CD4-positive, alpha-beta T cell treated with Interleukin-15 for 1 hour (primary cell): ENCODE data around the gene EIF3A.
"Not testable (repeated sequence)": the region's sequence is repeated elsewhere in the genome, so short reads cannot be mapped to it uniquely, and the experiment has no call there.

Experiments used
- DNase-seq: peaks from one replicate; pipeline ENCODE4 v3.0.0-alpha.2; 2020

Gene EIF3A, protein sequence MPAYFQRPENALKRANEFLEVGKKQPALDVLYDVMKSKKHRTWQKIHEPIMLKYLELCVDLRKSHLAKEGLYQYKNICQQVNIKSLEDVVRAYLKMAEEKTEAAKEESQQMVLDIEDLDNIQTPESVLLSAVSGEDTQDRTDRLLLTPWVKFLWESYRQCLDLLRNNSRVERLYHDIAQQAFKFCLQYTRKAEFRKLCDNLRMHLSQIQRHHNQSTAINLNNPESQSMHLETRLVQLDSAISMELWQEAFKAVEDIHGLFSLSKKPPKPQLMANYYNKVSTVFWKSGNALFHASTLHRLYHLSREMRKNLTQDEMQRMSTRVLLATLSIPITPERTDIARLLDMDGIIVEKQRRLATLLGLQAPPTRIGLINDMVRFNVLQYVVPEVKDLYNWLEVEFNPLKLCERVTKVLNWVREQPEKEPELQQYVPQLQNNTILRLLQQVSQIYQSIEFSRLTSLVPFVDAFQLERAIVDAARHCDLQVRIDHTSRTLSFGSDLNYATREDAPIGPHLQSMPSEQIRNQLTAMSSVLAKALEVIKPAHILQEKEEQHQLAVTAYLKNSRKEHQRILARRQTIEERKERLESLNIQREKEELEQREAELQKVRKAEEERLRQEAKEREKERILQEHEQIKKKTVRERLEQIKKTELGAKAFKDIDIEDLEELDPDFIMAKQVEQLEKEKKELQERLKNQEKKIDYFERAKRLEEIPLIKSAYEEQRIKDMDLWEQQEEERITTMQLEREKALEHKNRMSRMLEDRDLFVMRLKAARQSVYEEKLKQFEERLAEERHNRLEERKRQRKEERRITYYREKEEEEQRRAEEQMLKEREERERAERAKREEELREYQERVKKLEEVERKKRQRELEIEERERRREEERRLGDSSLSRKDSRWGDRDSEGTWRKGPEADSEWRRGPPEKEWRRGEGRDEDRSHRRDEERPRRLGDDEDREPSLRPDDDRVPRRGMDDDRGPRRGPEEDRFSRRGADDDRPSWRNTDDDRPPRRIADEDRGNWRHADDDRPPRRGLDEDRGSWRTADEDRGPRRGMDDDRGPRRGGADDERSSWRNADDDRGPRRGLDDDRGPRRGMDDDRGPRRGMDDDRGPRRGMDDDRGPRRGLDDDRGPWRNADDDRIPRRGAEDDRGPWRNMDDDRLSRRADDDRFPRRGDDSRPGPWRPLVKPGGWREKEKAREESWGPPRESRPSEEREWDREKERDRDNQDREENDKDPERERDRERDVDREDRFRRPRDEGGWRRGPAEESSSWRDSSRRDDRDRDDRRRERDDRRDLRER (N-terminal part only)

DNA sequence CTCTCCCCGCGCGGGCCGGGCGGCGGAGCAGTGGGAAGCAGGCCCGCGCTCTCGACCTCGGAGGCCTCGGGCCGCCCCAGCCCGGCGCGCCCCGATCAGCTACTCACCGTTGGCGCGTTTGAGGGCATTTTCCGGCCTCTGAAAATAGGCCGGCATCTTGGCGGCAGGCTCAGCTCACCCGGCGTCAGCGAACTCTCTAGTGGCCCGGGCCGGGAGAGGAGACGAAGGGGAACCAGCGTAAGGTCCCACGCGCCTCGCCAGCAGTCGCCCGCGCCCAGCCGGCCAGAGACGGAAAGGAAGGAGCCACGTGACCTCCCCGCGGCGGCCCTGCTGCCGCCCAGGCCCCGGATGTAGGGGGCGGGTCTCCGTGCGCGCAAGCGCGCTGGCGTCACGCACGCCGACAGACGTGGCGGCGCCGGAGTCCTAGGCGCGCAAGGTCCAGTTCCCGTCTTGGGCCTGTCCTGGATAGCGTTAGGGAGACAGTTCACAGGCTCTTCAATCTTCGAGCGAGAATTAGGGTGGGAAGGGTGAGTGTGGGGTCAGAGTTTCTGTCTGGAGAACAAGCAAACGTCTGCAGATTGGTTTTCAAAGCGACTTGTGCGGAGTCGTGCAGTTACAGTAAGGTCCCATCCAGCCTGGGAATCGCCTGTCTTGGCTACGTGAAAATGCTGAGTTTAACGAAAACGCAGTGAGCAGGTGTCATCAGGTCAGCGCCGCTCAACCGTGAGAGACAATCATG, at the start of gene EIF3A:
Gene EIF3A, minus strand, starts transcription at position 297 of the 739 bp plus-strand sequence. Its CDS starts 141 bp downstream, at position 156.
- peak; percentile 91 for DNase-seq

DNA sequence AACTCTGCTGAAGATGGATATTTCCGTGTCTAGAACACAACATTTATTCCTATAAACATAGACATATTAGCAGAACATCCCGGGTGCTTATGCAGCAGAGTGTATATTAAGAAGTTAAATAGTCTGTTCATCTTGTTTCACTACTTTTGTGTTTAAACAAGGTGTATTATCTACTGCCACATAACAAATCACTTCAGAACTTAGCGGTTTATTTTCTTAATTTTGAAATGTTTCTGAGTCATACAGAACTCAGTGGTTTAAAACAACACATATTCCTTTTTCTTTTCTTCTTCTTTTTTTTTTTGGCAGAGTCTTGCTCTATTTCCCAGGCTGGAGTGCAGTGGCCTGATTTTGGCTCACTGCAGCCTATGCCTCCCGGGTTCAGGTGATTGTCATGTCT, 49.1 kb upstream of the EIF3A start:
- no peak for DNase-seq

DNA sequence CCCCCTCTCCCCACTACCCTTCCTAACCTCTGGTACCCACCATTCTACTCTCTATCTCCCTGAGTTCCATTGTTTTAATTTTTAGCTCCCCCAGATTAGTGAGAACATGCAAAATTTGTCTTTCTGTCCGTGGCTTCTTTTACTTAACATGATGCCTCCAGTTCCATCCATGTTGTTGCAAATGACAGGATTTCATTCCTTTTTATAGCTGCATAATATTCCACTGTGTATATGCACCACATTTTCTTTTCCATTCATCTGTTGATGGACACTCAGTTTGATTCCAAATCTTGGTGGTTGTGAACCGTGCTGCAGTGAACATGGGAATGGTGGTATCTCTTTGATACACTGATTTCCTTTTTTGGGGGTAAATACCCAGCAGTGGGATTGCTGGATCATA, 45.3 kb upstream of the EIF3A start:
- no peak for DNase-seq

DNA sequence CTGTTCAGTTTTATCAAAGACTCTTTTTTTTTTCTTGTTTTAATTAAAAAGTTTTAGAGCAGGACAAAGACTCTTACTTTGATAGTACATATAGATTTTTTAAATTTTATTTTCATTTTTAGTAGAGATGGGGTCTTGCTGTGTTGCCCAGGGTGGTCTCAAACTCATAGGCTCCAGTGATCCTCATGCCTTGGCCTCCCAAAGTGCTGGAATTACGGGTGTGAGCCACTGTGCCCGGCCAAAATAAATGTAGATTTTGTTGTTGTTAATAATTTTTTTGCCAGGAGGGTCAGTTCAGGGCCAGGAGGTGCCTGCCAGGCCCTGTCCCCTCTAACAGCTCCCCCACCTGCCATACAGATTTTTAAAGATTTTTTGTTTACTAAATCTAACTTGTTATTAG, 40.3 kb upstream of the EIF3A start:
- no peak for DNase-seq

DNA sequence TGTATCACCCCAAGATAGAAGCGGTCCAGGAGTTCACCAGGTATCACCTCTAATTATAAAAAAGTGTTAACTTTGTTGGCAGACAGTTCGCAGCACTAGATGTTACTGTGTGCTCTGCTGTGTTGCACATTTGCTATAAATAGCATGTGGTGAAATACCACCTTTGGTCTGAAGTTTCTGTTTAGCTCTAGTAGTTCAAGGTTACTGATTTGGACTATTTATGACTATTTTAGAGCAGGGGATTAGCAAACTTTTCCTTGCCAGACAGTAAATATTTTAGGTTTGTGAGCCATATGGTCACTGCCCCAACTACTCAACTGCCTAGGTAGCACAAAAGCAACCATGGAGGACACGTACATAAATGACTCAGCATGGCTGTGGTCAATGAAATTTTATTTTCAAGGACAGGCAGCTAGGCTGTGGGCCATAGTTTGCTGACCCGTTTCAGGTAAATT, 39.8 kb upstream of the EIF3A start:
- DNase-seq = no peak

- DNase-seq = no peak
These were observed 38.8 kb upstream of the EIF3A start for GRCh38 chr10:119119400-119119799.

DNA sequence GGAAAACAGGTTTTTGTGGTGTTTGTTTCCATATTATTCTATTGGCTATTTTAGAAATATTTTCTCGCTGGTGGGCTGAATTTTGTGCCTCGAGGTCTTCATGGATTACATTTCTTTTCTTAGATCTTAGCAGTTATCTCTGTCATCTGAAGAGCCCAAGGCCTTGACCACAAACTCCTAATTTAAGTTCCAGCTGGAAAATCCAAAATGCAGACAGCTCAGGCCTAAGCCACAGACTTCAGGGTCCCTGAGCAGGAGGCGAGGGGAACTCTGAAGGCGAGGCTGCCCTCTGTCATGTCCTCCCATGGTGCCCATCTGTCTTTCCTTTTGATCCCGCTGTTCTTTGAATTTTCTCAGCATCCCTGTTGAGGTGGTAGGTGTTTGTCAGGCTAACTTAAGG, 37.6 kb upstream of the EIF3A start:
- no peak for DNase-seq

DNA sequence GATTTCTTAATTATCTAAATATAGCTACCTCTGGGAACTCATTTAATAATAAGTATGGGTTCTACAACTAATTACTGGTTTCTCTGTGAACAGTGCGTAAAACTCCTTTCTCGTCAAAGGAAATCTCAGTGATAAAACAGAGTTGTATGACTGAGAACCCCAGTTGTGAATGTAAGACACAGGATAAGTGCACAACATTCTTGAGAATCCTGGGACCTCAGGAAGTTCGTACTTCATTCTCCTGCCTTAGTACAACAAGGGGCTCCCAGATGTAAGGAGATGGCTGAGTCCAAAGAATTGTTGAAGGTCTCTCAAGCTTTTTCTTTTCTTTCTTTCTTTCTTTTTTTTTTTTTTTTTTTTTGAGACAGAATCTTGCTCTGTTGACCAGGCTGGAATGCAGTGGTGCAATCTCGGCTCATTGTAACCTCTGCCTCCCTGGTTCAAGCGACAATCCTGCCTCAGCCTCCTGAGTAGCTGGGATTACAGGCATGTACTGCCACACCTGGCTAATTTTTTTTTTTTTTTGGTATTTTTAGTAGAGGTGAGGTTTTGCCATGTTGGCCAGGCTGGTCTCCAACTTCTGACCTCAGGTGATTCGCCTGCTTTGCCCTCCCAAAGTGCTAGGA, 35.8 kb upstream of the EIF3A start:
- no peak for DNase-seq

DNA sequence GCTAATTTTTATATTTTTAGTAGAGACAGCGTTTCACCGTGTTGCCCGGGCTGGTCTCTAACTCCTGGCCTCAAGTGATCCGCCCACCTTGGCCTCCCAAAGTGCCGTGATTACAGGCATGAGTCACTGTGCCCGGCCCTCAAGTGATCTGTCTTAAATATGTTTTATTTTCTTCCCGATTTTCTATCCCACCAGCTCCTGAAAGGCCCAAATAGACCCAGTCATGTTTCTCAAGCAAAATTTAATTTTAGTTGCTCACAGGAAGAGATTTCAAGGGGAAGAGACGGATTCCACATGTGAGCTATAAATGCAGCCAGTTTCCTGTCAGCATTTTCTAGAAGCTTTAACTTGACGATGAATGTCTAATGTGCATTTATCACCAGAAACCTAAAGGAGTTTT, 35.3 kb upstream of the EIF3A start:
- DNase-seq = no peak

- no peak for DNase-seq
These were observed 33.4 kb upstream of the EIF3A start for GRCh38 chr10:119113751-119114732.

DNA sequence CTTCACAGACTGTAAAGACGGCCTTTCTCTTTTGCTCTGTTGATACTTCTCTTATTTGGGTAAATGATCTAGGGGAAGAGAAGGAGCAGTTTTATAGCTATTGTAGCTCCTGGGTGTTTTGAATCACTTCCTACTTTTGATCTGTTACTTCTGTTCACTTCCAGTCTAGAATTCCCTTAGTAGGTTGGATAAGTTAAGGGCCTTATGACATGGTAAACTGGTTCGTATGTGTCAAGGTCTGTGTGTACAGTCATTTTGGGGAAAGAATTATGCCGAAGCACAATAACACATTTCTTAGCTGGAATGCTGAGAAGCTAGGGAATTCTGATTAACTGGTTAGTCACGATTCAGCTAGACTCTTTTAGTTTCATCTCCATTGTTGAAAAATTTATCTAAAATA, 31.4 kb upstream of the EIF3A start:
- no peak for DNase-seq

GRCh38 chr10:119107771-119108170, 27.2 kb upstream of the EIF3A start:
- DNase-seq = not testable (repeated sequence)

DNA sequence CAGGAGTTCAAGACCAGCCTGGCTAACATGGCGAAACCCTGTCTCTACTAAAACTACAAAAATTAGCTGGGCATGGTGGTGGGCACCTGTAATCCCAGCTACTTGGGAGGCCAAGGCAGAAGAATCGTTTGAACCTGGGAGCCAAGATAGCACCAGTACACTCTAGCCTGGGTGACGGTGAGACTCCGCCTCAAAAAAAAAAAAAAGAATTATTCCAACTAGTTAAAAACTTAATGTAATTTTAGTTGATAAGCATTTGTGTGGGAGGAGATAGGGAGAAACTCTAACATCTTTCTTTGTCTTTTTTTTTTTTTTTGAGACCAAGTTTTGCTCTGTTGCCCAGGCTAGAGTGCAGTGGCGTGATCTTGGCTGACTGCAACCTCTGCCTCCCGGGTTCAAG, 26.5 kb upstream of the EIF3A start:
- DNase-seq = not testable (repeated sequence)

GRCh38 chr10:119105899-119106298, 25.3 kb upstream of the EIF3A start:
- not testable (repeated sequence) for DNase-seq

GRCh38 chr10:119105155-119105554, 24.5 kb upstream of the EIF3A start:
- DNase-seq = no peak

- no peak for DNase-seq
These were observed 24.0 kb upstream of the EIF3A start for GRCh38 chr10:119104654-119105015.

DNA sequence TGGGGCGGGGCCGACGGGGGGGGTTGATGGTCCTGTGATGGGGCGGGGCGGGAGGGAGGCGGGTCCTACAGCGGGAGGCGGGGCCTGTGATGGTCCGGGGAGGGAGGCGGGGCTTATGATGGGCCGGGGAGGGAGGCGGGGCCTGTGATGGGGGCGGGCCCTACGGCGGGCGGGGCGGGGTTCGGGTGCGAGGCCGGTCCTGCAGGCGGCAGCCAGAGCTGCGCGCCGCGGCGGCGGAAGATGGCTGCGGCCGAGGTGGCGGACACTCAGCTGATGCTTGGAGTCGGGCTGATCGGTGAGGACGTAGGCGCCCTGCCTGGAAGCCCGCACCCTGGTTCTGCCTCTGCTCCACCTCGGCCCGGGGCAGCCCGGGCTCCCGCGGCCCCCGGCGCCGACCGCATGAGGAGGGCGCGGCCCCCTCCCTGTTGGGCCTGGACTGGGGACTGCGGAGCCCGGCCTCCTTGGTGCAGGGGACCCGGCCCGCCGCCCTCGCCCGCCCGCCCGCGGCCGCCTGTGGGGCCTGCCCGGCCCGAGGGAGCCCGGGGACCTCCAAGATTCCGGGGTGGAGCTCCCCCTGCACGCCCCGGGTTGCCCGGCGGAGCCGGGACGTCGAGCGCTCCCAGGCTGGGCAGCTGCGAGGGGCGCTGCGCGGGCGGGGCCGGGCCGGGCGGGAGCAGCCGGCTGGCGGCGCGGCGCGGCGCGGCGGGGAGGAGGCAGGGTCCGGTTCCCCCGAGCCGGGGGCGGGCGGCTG, 23.5 kb upstream of the EIF3A start, which contains the start of gene DENND10:
Gene DENND10, plus strand, starts transcription at position 211 of the 751 bp plus-strand sequence. Its CDS starts 30 bp downstream, at position 241.
- DNase-seq = peak; percentile 80

DNA sequence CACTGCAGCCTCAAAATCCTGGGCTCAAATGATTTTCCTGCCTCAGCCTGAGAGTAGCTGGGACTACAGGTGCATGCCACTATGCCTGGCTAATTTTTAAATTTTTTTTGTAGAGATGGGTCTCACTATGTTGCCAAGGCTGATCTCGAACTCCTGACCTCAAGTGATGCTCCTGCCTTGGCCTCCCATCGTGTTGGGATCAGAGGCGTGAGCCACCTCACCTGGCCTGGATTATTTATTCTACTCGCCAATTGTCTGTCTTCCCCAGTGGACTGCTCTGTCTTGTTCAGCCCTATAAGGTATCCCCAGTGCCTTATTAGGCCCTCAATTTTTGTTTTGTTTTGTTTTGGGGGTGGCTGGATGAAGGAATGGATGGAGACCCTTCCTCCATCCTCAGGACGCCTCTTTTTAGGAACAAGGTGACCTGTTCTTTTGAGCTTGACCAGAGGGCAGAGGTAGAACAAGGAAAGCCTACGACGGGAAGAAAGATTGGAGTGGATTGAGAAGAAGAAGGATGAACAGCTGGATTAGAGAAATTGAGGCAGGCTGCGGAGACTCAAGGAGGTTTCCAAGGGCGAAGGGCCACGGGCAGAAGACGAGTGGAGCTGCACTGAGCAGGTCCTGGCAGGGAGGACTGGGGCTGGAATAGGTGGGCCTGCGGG, 22.8 kb upstream of the EIF3A start:
- DNase-seq = no peak
